K562 (cell line): Measurements from ENCODE around the gene MFSD11.

Experiments
- ARID3A ChIP-seq: IDR thresholded peaks from 2 replicates; pipeline ENCODE4 v1.6.1; 2012; ENCODE audit warnings: low read depth, low read length, improper control_type of control experiment, borderline replicate concordance
- EZH2 ChIP-seq: IDR thresholded peaks from 2 replicates; pipeline ENCODE4 v1.6.1; 2012; ENCODE audit warnings: low read depth, mild to moderate bottlenecking, inconsistent platforms, low read length, borderline replicate concordance
- NR2F6 ChIP-seq: fragments of 450-650 bp; formaldehyde crosslinking; IDR thresholded peaks from 2 replicates; pipeline ENCODE4 v1.4.0; 2020; ENCODE audit warnings: mild to moderate bottlenecking
- TRIM25 ChIP-seq: fragments of 450-650 bp; IDR thresholded peaks from 2 replicates; pipeline ENCODE4 v1.7.0; 2016; ENCODE audit warnings: borderline replicate concordance

GRCh38 chr17:76792348-76792747, 54.4 kb downstream of the MFSD11 start:
- TF ChIP-seq EZH2 (no peak), ARID3A (no peak), NR2F6 (CRISPR knock-in tag) (no peak), TRIM25 (no peak)
